HCT116 (cell line): Measurements from ENCODE around the gene PDCL2. TPM values are rescaled to one million over a fixed set of nuclear protein-coding genes. Genes with fewer than 3 reads are reported as not detected.

Experiments
- ATAC-seq: fragments of 200-7000 bp; cut with Tn5 transposase; 2 replicates; pipeline ENCODE4 v1.9.1; 2020; ENCODE audit warnings: mild to moderate bottlenecking, moderate library complexity
- BruUV-seq: library from RNA; stranded (reverse); fragments of 400-500 nt; replicated peaks from 2 replicates; lab custom pipeline; 2021; lab: Mats Ljungman, UMichigan
- CTCF ChIA-PET: fragments of 300-600 bp; sonication (Branson Sonifier 250); formaldehyde crosslinking; loops from one replicate; lab custom pipeline; 2021; ENCODE audit warnings: antibody characterized with exemption; lab: Charles Lee
- POLR2A ChIA-PET: fragments of 300-600, 350-600 bp; sonication (Branson Sonifier 250); formaldehyde crosslinking; loops from one replicate; lab custom pipeline; 2021; ENCODE audit warnings: antibody characterized with exemption; lab: Charles Lee
- RAD21 ChIA-PET, 2 experiments: fragments of 300-600 bp; sonication (Branson Sonifier 250); formaldehyde crosslinking; loops; one replicate each; lab custom pipeline; 2023; ENCODE audit warnings: low total read pairs in 2 of 2; ENCODE audit not compliant: uncharacterized antibody in 2 of 2, unreplicated experiment in 2 of 2, low non-redundant PET in 1 of 2; lab: Charles Lee
- DNase-seq: peaks from one replicate; pipeline ENCODE4 v3.0.0-alpha.2; 2010; ENCODE audit warnings: low read depth, low spot score
- H2AFZ ChIP-seq: fragments of 200-600 bp; shearing (Covaris generic), sonication (generic); 2 replicates; pipeline ENCODE4 v1.6.1; 2017; ENCODE audit warnings: low read depth, mixed run types, mixed read lengths, antibody characterized with exemption, low read length; ENCODE audit not compliant: poor library complexity, severe bottlenecking
- H3K27ac ChIP-seq: 2 replicates; pipeline ENCODE4 v1.5.1; 2012; ENCODE audit warnings: low read depth, low read length
- H3K27me3 ChIP-seq: fragments of 200-600 bp; sonication (generic); 2 replicates; pipeline ENCODE4 v1.6.1; 2016; ENCODE audit warnings: mixed run types, low read length, mixed read lengths; ENCODE audit not compliant: insufficient read depth
- H3K36me3 ChIP-seq, 2 experiments: fragments of 200-500 bp in 1 of 2; fragments of 200-600 bp in 1 of 2; sonication (Bioruptor generic) in 1 of 2; sonication (generic) in 1 of 2; 2 replicates each; pipeline versions ENCODE4 v1.5.1 to v1.6.1; 2014 to 2016; ENCODE audit warnings: low read length in 2 of 2, inconsistent platforms in 1 of 2, mixed read lengths in 1 of 2, mixed run types in 1 of 2; ENCODE audit not compliant: insufficient read depth in 2 of 2, control insufficient read depth in 1 of 2
- H3K4me1 ChIP-seq, 2 experiments: fragments of 200-600 bp in 1 of 2; sonication (generic) in 1 of 2; 2 replicates each; pipeline versions ENCODE4 v1.5.1 to v1.6.1; 2012 to 2017; ENCODE audit warnings: low read length in 2 of 2, inconsistent platforms in 1 of 2, mild to moderate bottlenecking in 1 of 2, mixed read lengths in 1 of 2, mixed run types in 1 of 2, moderate library complexity in 1 of 2; ENCODE audit not compliant: insufficient read depth in 2 of 2, control insufficient read depth in 1 of 2
- H3K4me2 ChIP-seq: fragments of 200-600 bp; sonication (generic); 2 replicates; pipeline ENCODE4 v1.6.1; 2017; ENCODE audit warnings: mixed run types, low read length, mixed read lengths
- H3K4me3 ChIP-seq, 2 experiments: fragments of 200-600 bp in 1 of 2; sonication (generic) in 1 of 2; replicated peaks in 1 of 2; 2 replicates each; pipeline ENCODE4 v1.5.1; 2011 to 2016; ENCODE audit warnings: low read length in 2 of 2, control low read depth in 1 of 2, low read depth in 1 of 2, mild to moderate bottlenecking in 1 of 2, mixed read lengths in 1 of 2, mixed run types in 1 of 2
- H3K79me2 ChIP-seq: fragments of 200-600 bp; sonication (generic); 2 replicates; pipeline ENCODE4 v1.6.1; 2017; ENCODE audit warnings: mild to moderate bottlenecking, mixed run types, low read length, moderate library complexity, mixed read lengths; ENCODE audit not compliant: insufficient read depth
- H3K9ac ChIP-seq: fragments of 200-600 bp; sonication (generic); 2 replicates; pipeline ENCODE4 v1.6.1; 2016; ENCODE audit warnings: low read length, mixed read lengths
- H3K9me2 ChIP-seq: fragments of 200-600 bp; sonication (generic), shearing (Covaris generic); 2 replicates; pipeline ENCODE4 v1.6.1; 2017; ENCODE audit warnings: mixed run types, mild to moderate bottlenecking, moderate library complexity; ENCODE audit not compliant: insufficient read depth
- H3K9me3 ChIP-seq, 2 experiments: fragments of 200-500 bp in 1 of 2; fragments of 200-600 bp in 1 of 2; sonication (Bioruptor generic) in 1 of 2; sonication (generic) in 1 of 2; 2 replicates each; pipeline ENCODE4 v1.6.1; 2014 to 2017; ENCODE audit warnings: low read length in 2 of 2, mixed read lengths in 2 of 2, inconsistent platforms in 1 of 2, low read depth in 1 of 2, mild to moderate bottlenecking in 1 of 2, mixed run types in 1 of 2, moderate library complexity in 1 of 2; ENCODE audit not compliant: control insufficient read depth in 1 of 2, insufficient read depth in 1 of 2
- H4K20me1 ChIP-seq: fragments of 200-600 bp; sonication (generic), shearing (Covaris generic); 2 replicates; pipeline ENCODE4 v1.6.1; 2017; ENCODE audit warnings: mixed run types, mild to moderate bottlenecking, moderate library complexity; ENCODE audit not compliant: insufficient read depth
- CBX3 ChIP-seq: IDR thresholded peaks from 2 replicates; pipeline ENCODE4 v1.6.1; 2012; ENCODE audit warnings: low read depth
- CEBPB ChIP-seq: IDR thresholded peaks from 2 replicates; pipeline ENCODE4 v1.6.1; 2012; ENCODE audit warnings: low read depth
- ELF1 ChIP-seq: IDR thresholded peaks from 2 replicates; pipeline ENCODE4 v1.6.1; 2012; ENCODE audit warnings: low read depth, borderline replicate concordance
- EZH2 ChIP-seq: fragments of 200-600 bp; sonication (generic); IDR thresholded peaks from 2 replicates; pipeline ENCODE4 v1.6.1; 2017; ENCODE audit warnings: antibody characterized with exemption, mixed run types
- EZH2phosphoT487 ChIP-seq: fragments of 200-600 bp; IDR thresholded peaks from 2 replicates; pipeline ENCODE4 v1.6.1; 2018; ENCODE audit warnings: antibody characterized with exemption, borderline replicate concordance
- FOSL1 ChIP-seq: IDR thresholded peaks from 2 replicates; pipeline ENCODE4 v1.6.1; 2012; ENCODE audit warnings: low read depth
- POLR2AphosphoS5 ChIP-seq: IDR thresholded peaks from 2 replicates; pipeline ENCODE4 v1.6.1; 2011; ENCODE audit warnings: mild to moderate bottlenecking, low read depth, low read length, moderate library complexity
- RAD21 ChIP-seq: IDR thresholded peaks from 2 replicates; pipeline ENCODE4 v1.6.1; 2012; ENCODE audit warnings: low read depth, mild to moderate bottlenecking
- SP1 ChIP-seq: IDR thresholded peaks from 2 replicates; pipeline ENCODE4 v1.6.1; 2012; ENCODE audit warnings: low read depth
- SRF ChIP-seq: IDR thresholded peaks from 2 replicates; pipeline ENCODE4 v1.6.1; 2012; ENCODE audit warnings: low read depth
- TCF7L2 ChIP-seq: IDR thresholded peaks from 2 replicates; pipeline ENCODE4 v1.7.0; 2011; ENCODE audit warnings: borderline replicate concordance, inconsistent platforms; ENCODE audit not compliant: insufficient read depth, insufficient read length; ENCODE audit errors: extremely low read depth
- ZBTB33 ChIP-seq: IDR thresholded peaks from 2 replicates; pipeline ENCODE4 v1.6.1; 2011; ENCODE audit warnings: mild to moderate bottlenecking, low read length, moderate library complexity; ENCODE audit not compliant: insufficient replicate concordance; ENCODE audit errors: extremely low read depth
- intact Hi-C: fragments of 100-400 bp; cut with micrococcal nuclease; formaldehyde crosslinking; loops from 2 replicates; pipeline ENCODE4 v1.10.0; 2022
- total RNA-seq: library from RNA; stranded (reverse); gene quantifications from one replicate; pipeline ENCODE4 v1.2.1, GENCODE V29; 2021; ENCODE audit not compliant: unreplicated experiment
- TF ChIP-seq, protein P1 (sequence below), 3 experiments: fragments of 200-600 bp in 1 of 3; sonication (generic) in 1 of 3; IDR thresholded peaks in 2 of 3; conservative IDR thresholded peaks in 1 of 3; 2 replicates each; pipeline ENCODE4 v1.5.1; 2012 to 2017; ENCODE audit warnings: low read depth in 2 of 3, low read length in 2 of 3, antibody characterized with exemption in 1 of 3, borderline replicate concordance in 1 of 3, control low read depth in 1 of 3, mild to moderate bottlenecking in 1 of 3, mixed read lengths in 1 of 3, mixed run types in 1 of 3, moderate library complexity in 1 of 3; ENCODE audit not compliant: insufficient read depth in 1 of 3
- TF ChIP-seq, protein P2 (sequence below): IDR thresholded peaks from 2 replicates; pipeline ENCODE4 v1.6.1; 2012

PDCL2 gene
- total RNA-seq, 1 experiment from 2014 or later = 0.47 TPM

DNA sequence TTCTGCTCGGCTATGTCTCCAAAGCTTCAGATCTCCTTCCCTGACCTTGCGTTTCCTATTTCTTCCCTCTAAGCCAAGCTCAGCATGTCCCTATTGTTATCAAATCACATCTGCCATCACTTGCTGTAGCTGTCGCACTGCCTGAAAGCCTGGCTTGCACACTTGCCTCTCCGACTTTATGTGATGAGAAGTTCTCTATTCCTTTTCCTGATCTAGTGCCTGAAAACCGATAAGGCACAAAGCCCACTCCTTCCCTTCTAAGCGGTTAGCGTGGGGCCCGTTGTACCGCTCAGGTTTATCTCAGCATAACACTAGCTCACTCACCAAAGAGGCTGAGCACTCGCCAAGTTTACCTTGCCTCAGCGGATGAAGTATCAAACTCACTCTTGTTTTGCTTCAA is 43.2 kb upstream of the PDCL2 start:
- Histone ChIP-seq H3K27me3 (no peaks in the 10 kb centered on the region), H3K79me2 (peaks cover 55% of the 10 kb centered on the region), H4K20me1 (no peaks in the 10 kb centered on the region), H3K4me3 (peak overlapping the region; percentile 77 to 78), H3K9me3 (no peaks in the 10 kb centered on the region), H3K36me3 (no peaks in the 10 kb centered on the region), H3K27ac (peak overlapping the region; percentile 58; the same call in 1 of the 2 replicates), H3K9ac (peak overlapping the region; percentile 88), H3K4me2 (peak overlapping the region; percentile 88), H2AFZ (no peak overlapping the region)
- ChIA-PET CTCF (interaction anchor here (1.4 kb wide), 1 partner anchor 20 kb away, joined by 3 read pairs; no protein-coding TSS in a partner anchor), RAD21 (no interaction called here), POLR2A (interaction anchor here (0.7 kb wide), 1 partner anchor 10 kb away, joined by 3 read pairs; no protein-coding TSS in a partner anchor)
- no peak for DNase-seq
- ATAC-seq = no peak
- BruUV-seq = TSS peak; percentile 50
- no peak for TF ChIP-seq RAD21
- no peak for TF ChIP-seq EZH2phosphoT487
- no peak for TF ChIP-seq SRF
- TF ChIP-seq EZH2 = no peak
- no peak for TF ChIP-seq ELF1
- TF ChIP-seq, all 23 proteins: peak for 0
- H3K4me1 ChIP-seq = peaks cover 22 to 34% of the 10 kb centered on the region in 2 experiments
- no peaks in the 10 kb centered on the region for H3K9me2 ChIP-seq
- intact Hi-C loops = loop anchor here (5.0 to 10.0 kb wide), 3 partner anchors 90 to 290 kb away; partner anchors contain the start of genes CLOCK and SRD5A3

DNA sequence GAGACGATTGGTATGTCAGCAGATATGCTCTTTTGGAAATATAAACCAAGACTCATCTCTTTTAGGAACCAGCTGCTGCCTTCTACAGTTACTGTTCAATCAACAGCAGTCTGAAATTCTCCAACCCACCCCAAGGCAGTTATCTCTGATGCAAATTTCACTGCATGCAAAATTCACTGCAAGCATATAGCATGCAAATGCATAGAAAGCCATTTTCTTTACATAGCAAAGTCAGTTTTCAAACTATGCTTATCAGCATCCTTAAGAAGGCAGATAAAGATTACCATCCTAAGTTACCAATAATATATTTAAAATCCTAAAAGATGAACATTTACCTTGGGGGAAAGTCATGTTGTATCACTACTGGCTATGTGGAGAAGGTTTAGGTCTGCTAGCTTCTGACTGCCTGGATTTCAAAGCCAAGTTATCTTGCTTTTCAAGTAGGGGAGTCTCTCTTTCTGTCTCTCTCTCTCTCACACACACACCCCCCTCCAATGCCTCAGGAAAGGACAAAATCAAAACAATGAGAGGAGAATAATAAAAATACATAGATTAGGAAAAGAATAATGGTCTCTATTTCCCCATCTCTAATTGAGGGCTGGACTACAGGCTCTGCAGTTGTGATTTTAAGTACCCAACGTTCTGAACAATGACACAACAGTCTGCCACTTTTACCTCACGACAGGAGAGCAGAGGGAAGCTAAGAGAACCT is 42.5 kb upstream of the PDCL2 start:
- no peaks in the 10 kb centered on the region for H3K9me2 ChIP-seq
- no peaks in the 10 kb centered on the region for H4K20me1 ChIP-seq
- no peak overlapping the region for H2AFZ ChIP-seq
- ATAC-seq = no peak
- peaks cover 22 to 34% of the 10 kb centered on the region in 2 experiments for H3K4me1 ChIP-seq
- H3K36me3 ChIP-seq = no peaks in the 10 kb centered on the region
- peaks cover 62% of the 10 kb centered on the region for H3K79me2 ChIP-seq
- no TSS peak for BruUV-seq
- peak overlapping the region; percentile 77 to 78 for H3K4me3 ChIP-seq
- H3K4me2 ChIP-seq = peak overlapping the region; percentile 88
- ChIA-PET RAD21 (no interaction called here), CTCF (interaction anchor here (1.4 kb wide), 1 partner anchor 20 kb away, joined by 3 read pairs; no protein-coding TSS in a partner anchor), POLR2A (interaction anchor here (0.7 kb wide), 1 partner anchor 9 kb away, joined by 3 read pairs; no protein-coding TSS in a partner anchor)
- no peak for DNase-seq
- H3K9ac ChIP-seq = peak overlapping the region; percentile 88
- no peaks in the 10 kb centered on the region for H3K9me3 ChIP-seq
- H3K27me3 ChIP-seq = no peaks in the 10 kb centered on the region
- intact Hi-C loops = loop anchor here (5.0 to 10.0 kb wide), 3 partner anchors 90 to 290 kb away; partner anchors contain the start of genes CLOCK and SRD5A3
- no peak overlapping the region for H3K27ac ChIP-seq
- TF ChIP-seq TCF7L2 (no peak), CBX3 (no peak), EZH2phosphoT487 (no peak), ZBTB33 (no peak), CEBPB (no peak), POLR2AphosphoS5 (no peak), SP1 (no peak), ELF1 (no peak), EZH2 (no peak), RAD21 (no peak), FOSL1 (no peak)
- TF ChIP-seq, protein P1, sequence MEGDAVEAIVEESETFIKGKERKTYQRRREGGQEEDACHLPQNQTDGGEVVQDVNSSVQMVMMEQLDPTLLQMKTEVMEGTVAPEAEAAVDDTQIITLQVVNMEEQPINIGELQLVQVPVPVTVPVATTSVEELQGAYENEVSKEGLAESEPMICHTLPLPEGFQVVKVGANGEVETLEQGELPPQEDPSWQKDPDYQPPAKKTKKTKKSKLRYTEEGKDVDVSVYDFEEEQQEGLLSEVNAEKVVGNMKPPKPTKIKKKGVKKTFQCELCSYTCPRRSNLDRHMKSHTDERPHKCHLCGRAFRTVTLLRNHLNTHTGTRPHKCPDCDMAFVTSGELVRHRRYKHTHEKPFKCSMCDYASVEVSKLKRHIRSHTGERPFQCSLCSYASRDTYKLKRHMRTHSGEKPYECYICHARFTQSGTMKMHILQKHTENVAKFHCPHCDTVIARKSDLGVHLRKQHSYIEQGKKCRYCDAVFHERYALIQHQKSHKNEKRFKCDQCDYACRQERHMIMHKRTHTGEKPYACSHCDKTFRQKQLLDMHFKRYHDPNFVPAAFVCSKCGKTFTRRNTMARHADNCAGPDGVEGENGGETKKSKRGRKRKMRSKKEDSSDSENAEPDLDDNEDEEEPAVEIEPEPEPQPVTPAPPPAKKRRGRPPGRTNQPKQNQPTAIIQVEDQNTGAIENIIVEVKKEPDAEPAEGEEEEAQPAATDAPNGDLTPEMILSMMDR (IDR thresholded peaks at IDR 0.05 in 2 of 3, conservative IDR thresholded peaks at IDR 0.05 in 1 of 3; ENCODE audit: borderline replicate concordance in 1 of 3, insufficient read depth in 1 of 3, low read depth in 2 of 3, low read length in 2 of 3) = no peak
- TF ChIP-seq, protein P2, sequence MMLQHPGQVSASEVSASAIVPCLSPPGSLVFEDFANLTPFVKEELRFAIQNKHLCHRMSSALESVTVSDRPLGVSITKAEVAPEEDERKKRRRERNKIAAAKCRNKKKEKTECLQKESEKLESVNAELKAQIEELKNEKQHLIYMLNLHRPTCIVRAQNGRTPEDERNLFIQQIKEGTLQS = no peak
